ENCODE measurements around the gene SNRPA.

- TF ChIP-seq CTCF (IDR thresholded peaks at IDR 0.05) (no peak), POLR2A (IDR thresholded peaks at IDR 0.05) (no peak)
Measured at GRCh38 chr19:40786060-40787037, 35.3 kb downstream of the SNRPA start.
